CD14-positive monocyte (primary cell): Measurements from ENCODE around the gene LKAAEAR1. TPM values are rescaled to one million over a fixed set of nuclear protein-coding genes. Genes with fewer than 3 reads are reported as not detected.

ENCODE experiments used
- DNase-seq, 3 donors: peaks; one replicate each; pipeline ENCODE4 v3.0.0-alpha.2; 2011 to 2022
- H2AFZ ChIP-seq: 2 replicates; pipeline ENCODE4 v1.6.0; 2012; ENCODE audit warnings: mild to moderate bottlenecking, low read depth, low read length, inconsistent platforms; ENCODE audit not compliant: insufficient read depth, poor library complexity, severe bottlenecking
- H3K27ac ChIP-seq, 2 donors: 1 replicate in 1 of 2; 2 replicates in 1 of 2; pipeline ENCODE4 v1.5.1; 2012 to 2013; ENCODE audit warnings: low read length in 2 of 2, control low read depth in 1 of 2, inconsistent platforms in 1 of 2, low read depth in 1 of 2, mild to moderate bottlenecking in 1 of 2
- H3K27me3 ChIP-seq, 2 donors: one replicate each; pipeline versions ENCODE4 v1.6.0 to v1.6.1; 2011 to 2013; ENCODE audit warnings: low read length in 2 of 2; ENCODE audit not compliant: control insufficient read depth in 2 of 2, insufficient read depth in 2 of 2
- H3K36me3 ChIP-seq, 2 donors: replicated peaks in 1 of 2; 1 replicate in 1 of 2; 2 replicates in 1 of 2; pipeline versions ENCODE4 v1.5.1 to v1.6.1; 2012 to 2013; ENCODE audit warnings: low read length in 2 of 2, control low read depth in 1 of 2, inconsistent platforms in 1 of 2, mild to moderate bottlenecking in 1 of 2; ENCODE audit not compliant: insufficient read depth in 2 of 2, control insufficient read depth in 1 of 2
- H3K4me1 ChIP-seq, 2 donors: 1 replicate in 1 of 2; 2 replicates in 1 of 2; pipeline versions ENCODE4 v1.5.1 to v1.6.1; 2012 to 2013; ENCODE audit warnings: low read length in 2 of 2, control low read depth in 1 of 2, inconsistent platforms in 1 of 2, mild to moderate bottlenecking in 1 of 2, moderate library complexity in 1 of 2; ENCODE audit not compliant: insufficient read depth in 2 of 2, control insufficient read depth in 1 of 2
- H3K4me2 ChIP-seq: replicated peaks from 2 replicates; pipeline ENCODE3; 2012; ENCODE audit warnings: low read length, moderate library complexity, mild to moderate bottlenecking; ENCODE audit not compliant: poor library complexity, severe bottlenecking; ENCODE audit errors: extremely low read depth
- H3K4me3 ChIP-seq, 3 experiments: fragments of 200-600 bp in 1 of 3; sonication (generic) in 1 of 3; replicated peaks in 1 of 3; 1 replicate in 2 of 3; 2 replicates in 1 of 3; pipeline ENCODE4 v1.5.1; 2011 to 2013; ENCODE audit warnings: low read length in 3 of 3, mild to moderate bottlenecking in 3 of 3, control low read depth in 2 of 3, low read depth in 2 of 3, inconsistent platforms in 1 of 3, moderate library complexity in 1 of 3
- H3K79me2 ChIP-seq: 2 replicates; pipeline ENCODE4 v1.6.0; 2012; ENCODE audit warnings: mild to moderate bottlenecking, control low read depth, inconsistent platforms, low read length, moderate library complexity; ENCODE audit not compliant: insufficient read depth
- H3K9ac ChIP-seq: 2 replicates; pipeline ENCODE4 v1.6.0; 2017; ENCODE audit warnings: low read length, mild to moderate bottlenecking; ENCODE audit not compliant: insufficient read depth, poor library complexity, severe bottlenecking
- H3K9me3 ChIP-seq, 2 donors: replicated peaks in 1 of 2; 1 replicate in 1 of 2; 2 replicates in 1 of 2; pipeline versions ENCODE4 v1.5.1 to v1.6.1; 2012 to 2013; ENCODE audit warnings: low read length in 2 of 2, control low read depth in 1 of 2; ENCODE audit not compliant: control insufficient read depth in 1 of 2, insufficient read depth in 1 of 2
- H4K20me1 ChIP-seq: 2 replicates; pipeline ENCODE4 v1.6.0; 2012; ENCODE audit warnings: mild to moderate bottlenecking, low read length, control low read depth, moderate library complexity; ENCODE audit not compliant: insufficient read depth
- H3K27ac Mint-ChIP-seq, 7 donors: one replicate each; pipeline ENCODE4 v1.8.0; 2020; ENCODE audit warnings: mild to moderate bottlenecking in 7 of 7, mixed read lengths in 7 of 7, moderate library complexity in 6 of 7, inconsistent platforms in 2 of 7
- H3K27me3 Mint-ChIP-seq, 3 donors: one replicate each; pipeline ENCODE4 v1.8.0; 2021 to 2022; ENCODE audit warnings: low read depth in 3 of 3, mild to moderate bottlenecking in 3 of 3, mixed read lengths in 3 of 3, moderate library complexity in 3 of 3, inconsistent platforms in 1 of 3
- H3K36me3 Mint-ChIP-seq, 2 donors: one replicate each; pipeline ENCODE4 v1.8.0; 2020; ENCODE audit warnings: mixed read lengths in 2 of 2, inconsistent platforms in 1 of 2, mild to moderate bottlenecking in 1 of 2
- H3K4me1 Mint-ChIP-seq: one replicate; pipeline ENCODE4 v1.8.0; 2020; ENCODE audit warnings: mild to moderate bottlenecking, mixed read lengths
- H3K4me3 Mint-ChIP-seq, 2 donors: one replicate each; pipeline ENCODE4 v1.8.0; 2020; ENCODE audit warnings: mild to moderate bottlenecking in 2 of 2, mixed read lengths in 2 of 2, moderate library complexity in 1 of 2
- H3K9me3 Mint-ChIP-seq, 7 donors: one replicate each; pipeline ENCODE4 v1.8.0; 2020 to 2022; ENCODE audit warnings: mixed read lengths in 7 of 7, mild to moderate bottlenecking in 6 of 7, moderate library complexity in 6 of 7, inconsistent platforms in 2 of 7
- WGBS: methylation state at CpG from one replicate; pipeline ENCODE4 v1.1.5; 2013; ENCODE audit warnings: missing lambda C conversion rate; ENCODE audit not compliant: insufficient coverage; 5-methylcytosine and 5-hydroxymethylcytosine counted together
- intact Hi-C, 2 donors: fragments of 100-400 bp; cut with micrococcal nuclease; formaldehyde crosslinking; loops; one replicate each; pipeline versions ENCODE4 v1.15.0 to v1.15.1; 2023
- polyA plus RNA-seq, 3 donors: library from polyadenylated mRNA; depleted of rRNA in 1 of 3; unstranded in 2 of 3; stranded (reverse) in 1 of 3; fragments of 300-500 nt in 2 of 3; fragments of >200 nt in 1 of 3; fragmentation: Illumina TruSeq in 2 of 3; gene quantifications; 1 replicate in 2 of 3; 2 replicates in 1 of 3; pipeline ENCODE4 v1.2.3, GENCODE V29; 2012 to 2021
- TF ChIP-seq, protein P1 (sequence below): fragments of 200-600 bp; IDR thresholded peaks from one replicate; pipeline ENCODE4 v1.8.0; 2022; ENCODE audit warnings: antibody characterized with exemption, mild to moderate bottlenecking

The LKAAEAR1 gene
- polyA plus RNA-seq, 3 donors = 0.61 to 0.86 (median 0.64) TPM

DNA sequence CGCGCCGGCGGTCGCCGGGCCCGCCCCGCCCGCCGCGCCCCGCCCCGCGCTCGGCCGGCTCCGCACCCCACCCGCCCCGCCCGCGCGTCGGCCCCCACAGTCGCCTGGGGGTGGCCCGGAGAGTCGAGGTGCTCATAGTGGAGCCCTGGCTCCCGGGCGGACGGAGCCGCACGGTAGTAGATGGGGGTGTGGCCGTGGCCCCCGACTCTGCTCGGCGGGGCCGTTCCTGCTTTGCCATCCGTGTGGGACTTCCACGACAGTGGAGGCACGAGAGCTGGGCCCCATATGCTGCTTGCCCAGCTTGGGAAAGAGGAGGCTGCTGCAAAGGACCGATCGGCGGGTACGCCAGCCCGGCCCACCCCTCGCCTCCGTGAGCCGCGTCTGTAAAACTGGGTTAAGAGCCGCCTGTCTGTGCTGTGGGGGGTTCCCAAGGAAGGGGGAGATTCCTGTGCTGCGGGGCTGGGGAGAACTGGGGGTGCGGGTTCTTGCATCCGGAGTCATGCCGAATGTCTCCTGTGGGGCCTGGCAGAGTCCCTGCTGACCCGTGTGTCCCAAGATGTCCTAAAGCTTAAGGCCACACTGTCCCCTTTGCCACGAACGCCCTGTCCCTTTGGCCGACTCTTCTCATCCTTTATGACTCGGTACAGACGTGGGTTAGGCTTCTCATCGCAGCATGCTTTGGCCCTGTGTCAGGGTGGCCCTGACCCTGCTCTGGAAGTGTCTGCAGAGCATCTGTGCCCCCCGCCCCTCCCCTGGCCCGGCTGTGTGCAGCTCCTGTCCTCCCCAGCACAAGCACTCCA is 4.0 kb downstream of the LKAAEAR1 start, which contains the start of gene OPRL1:
TSS of gene OPRL1 (plus strand) at position 70 of the 800 bp plus-strand sequence. CDS start 12,639 bp downstream, outside the sequence.
- 2% methylated on average over 51 of the region's 62 CpGs for WGBS
- peak within 1 kb of the TSS; percentile 95 to 97 for H3K4me3 Mint-ChIP-seq
- Histone ChIP-seq H3K27me3 (peaks cover 8 to 11% of the 10 kb centered on the region in 2 donors), H3K4me1 (peaks cover 55 to 75% of the 10 kb centered on the region in 2 donors), H3K4me2 (peak within 1 kb of the TSS; percentile 97), H3K9me3 (peaks cover 0 to 2% of the 10 kb centered on the region in 2 donors), H3K36me3 (peaks cover 11% of the 10 kb centered on the region in 2 donors), H3K79me2 (peaks cover 69% of the 10 kb centered on the region), H3K27ac (peak within 1 kb of the TSS; percentile 81 to 87), H2AFZ (peak within 1 kb of the TSS; percentile 69), H3K4me3 (peak within 1 kb of the TSS; percentile 84 to 100 (median 88)), H4K20me1 (peaks cover 88% of the 10 kb centered on the region), H3K9ac (peak within 1 kb of the TSS; percentile 88)
- H3K4me1 Mint-ChIP-seq = peaks cover 55% of the 10 kb centered on the region
- H3K27me3 Mint-ChIP-seq = peaks cover 15 to 17% (median 15%) of the 10 kb centered on the region in 3 donors
- peaks cover 0 to 4% (median 0%) of the 10 kb centered on the region in 7 donors for H3K9me3 Mint-ChIP-seq
- peak in 2 of 3 donors; percentile 22 to 57 for DNase-seq
- TF ChIP-seq, protein P1, sequence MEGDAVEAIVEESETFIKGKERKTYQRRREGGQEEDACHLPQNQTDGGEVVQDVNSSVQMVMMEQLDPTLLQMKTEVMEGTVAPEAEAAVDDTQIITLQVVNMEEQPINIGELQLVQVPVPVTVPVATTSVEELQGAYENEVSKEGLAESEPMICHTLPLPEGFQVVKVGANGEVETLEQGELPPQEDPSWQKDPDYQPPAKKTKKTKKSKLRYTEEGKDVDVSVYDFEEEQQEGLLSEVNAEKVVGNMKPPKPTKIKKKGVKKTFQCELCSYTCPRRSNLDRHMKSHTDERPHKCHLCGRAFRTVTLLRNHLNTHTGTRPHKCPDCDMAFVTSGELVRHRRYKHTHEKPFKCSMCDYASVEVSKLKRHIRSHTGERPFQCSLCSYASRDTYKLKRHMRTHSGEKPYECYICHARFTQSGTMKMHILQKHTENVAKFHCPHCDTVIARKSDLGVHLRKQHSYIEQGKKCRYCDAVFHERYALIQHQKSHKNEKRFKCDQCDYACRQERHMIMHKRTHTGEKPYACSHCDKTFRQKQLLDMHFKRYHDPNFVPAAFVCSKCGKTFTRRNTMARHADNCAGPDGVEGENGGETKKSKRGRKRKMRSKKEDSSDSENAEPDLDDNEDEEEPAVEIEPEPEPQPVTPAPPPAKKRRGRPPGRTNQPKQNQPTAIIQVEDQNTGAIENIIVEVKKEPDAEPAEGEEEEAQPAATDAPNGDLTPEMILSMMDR = no peak
- intact Hi-C loops = loop anchor here (5.0 kb wide), 2 partner anchors 42 to 172 kb away; no protein-coding TSS in a partner anchor
- H3K27ac Mint-ChIP-seq = peak within 1 kb of the TSS; percentile 89 to 95 (median 93)
- H3K36me3 Mint-ChIP-seq = peaks cover 12 to 19% of the 10 kb centered on the region in 2 donors

DNA sequence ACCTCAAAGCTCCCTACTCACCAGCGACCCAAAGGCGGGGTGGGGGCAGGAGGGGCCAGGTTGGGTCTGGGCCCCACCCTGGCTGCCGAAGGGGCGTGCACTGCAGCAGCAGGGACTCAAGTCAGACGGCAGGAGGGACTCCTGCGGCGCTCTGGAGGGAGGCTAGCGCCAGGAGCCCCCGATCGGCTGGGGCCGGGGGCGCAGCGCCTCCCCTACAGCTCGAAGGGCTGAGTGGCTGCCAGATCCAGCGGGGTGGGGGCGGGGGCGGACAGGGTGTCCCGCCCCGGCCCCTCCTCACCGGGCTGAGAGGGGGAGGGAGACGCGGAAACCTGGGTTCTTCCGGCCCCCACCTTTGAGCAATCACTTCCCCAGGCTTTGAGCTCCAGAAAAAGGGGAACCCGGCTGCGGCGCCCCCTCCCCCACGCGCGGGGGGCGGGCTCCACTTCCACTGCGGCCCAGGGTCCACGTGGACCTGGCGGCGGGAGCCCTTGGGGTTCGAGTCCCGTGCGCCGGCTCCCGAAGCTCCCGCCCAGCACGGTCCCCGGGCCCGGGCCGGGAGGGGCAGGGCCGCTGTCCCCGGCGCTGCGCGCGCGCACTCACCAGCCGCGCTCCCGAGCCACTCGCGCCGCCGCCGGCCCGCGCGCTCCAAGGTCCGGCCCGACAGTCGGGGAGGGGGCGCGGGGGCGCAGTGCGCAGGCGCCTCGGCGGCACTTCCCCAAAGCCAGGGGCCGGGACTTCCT is 4.8 kb downstream of the LKAAEAR1 start, which contains the start of gene RGS19:
TSS of gene RGS19 (minus strand) at position 246 of the 740 bp plus-strand sequence. CDS start 2,632 bp downstream, outside the sequence.
- peaks cover 88% of the 10 kb centered on the region for H4K20me1 ChIP-seq
- H3K4me2 ChIP-seq = peak within 1 kb of the TSS; percentile 97
- H3K4me1 ChIP-seq = peaks cover 54 to 77% of the 10 kb centered on the region in 2 donors
- H3K36me3 ChIP-seq = peaks cover 18 to 19% of the 10 kb centered on the region in 2 donors
- Mint-ChIP-seq H3K4me1 (peaks cover 54% of the 10 kb centered on the region), H3K36me3 (peaks cover 17 to 27% of the 10 kb centered on the region in 2 donors), H3K9me3 (peaks cover 0 to 2% (median 0%) of the 10 kb centered on the region in 7 donors), H3K4me3 (peak within 1 kb of the TSS; percentile 95 to 97), H3K27me3 (peaks cover 7 to 10% (median 8%) of the 10 kb centered on the region in 3 donors), H3K27ac (peak within 1 kb of the TSS; percentile 89 to 95 (median 93))
- peak within 1 kb of the TSS; percentile 69 for H2AFZ ChIP-seq
- H3K27me3 ChIP-seq = peaks cover under 1 to 4% of the 10 kb centered on the region in 2 donors
- under 1% methylated on average over 65 of the region's 73 CpGs for WGBS
- TF ChIP-seq, protein P1 = no peak
- peaks cover 77% of the 10 kb centered on the region for H3K79me2 ChIP-seq
- peak; percentile 89 to 94 (median 91) for DNase-seq
- intact Hi-C loops = loop anchor here (1.0 to 5.0 kb wide), 4 partner anchors 16 to 173 kb away; partner anchors contain the start of gene TCEA2 (in 2 of the 2)
- H3K9ac ChIP-seq = peak within 1 kb of the TSS; percentile 88
- H3K4me3 ChIP-seq = peak within 1 kb of the TSS; percentile 84 to 100 (median 88)
- H3K27ac ChIP-seq = peak within 1 kb of the TSS; percentile 81 to 87
- H3K9me3 ChIP-seq = no peaks in the 10 kb centered on the region
